SK-N-MC (cell line): ENCODE data around the gene FADS2.

Experiments
- EZH2 ChIP-seq: fragments of 200-600 bp; sonication (generic); IDR thresholded peaks from one replicate; pipeline ENCODE4 v1.6.1; 2017; ENCODE audit warnings: antibody characterized with exemption
- FOXP2 ChIP-seq: optimal IDR thresholded peaks from 2 replicates; pipeline ENCODE3; 2011; ENCODE audit warnings: mild to moderate bottlenecking, moderate library complexity; ENCODE audit not compliant: insufficient read depth; ENCODE audit errors: extremely low read length, control extremely low read depth
- POLR2AphosphoS5 ChIP-seq: IDR thresholded peaks from 2 replicates; pipeline ENCODE4 v1.6.1; 2012; ENCODE audit warnings: mild to moderate bottlenecking, low read depth, low read length, borderline replicate concordance

DNA sequence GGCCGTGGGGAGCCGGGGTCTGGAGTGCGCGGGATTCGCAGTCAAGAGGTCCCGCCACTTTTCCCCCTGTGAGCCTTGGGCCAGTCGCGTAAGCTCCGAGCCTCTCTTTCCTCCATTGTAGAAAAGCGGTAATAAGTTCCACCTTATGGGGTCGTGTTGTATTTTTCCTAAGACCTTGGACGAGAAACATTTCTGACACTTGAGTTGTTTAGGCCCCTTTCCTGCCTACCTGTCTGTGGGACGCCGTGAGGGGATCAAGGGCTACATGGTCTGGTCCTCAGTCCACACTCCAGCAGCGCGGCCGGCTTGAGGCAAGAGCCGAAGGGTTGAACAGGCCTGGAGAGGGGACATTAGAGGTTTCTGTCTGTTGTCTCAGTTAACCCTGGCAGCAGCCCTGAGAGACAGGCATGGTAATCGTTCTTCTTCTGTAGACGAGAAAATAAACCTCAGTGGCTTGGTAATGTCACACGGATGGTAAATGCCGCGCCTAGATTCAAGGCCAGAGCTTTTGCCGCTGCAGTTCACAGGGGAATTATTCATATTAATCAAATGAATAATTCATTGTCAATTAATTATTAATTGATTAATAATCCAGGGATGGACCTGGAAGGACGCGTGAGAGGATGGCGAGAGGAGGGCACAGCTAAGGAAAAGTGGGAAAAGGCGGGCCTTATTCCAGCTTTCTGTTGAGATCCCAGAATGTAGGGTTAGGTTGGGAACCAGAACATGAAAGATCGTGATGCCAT lies 34.8 kb upstream of the FADS2 start:
- TF ChIP-seq POLR2AphosphoS5, result peak; percentile 6; the same call in 1 of the 2 replicates
- no peak for TF ChIP-seq EZH2
- TF ChIP-seq FOXP2, result no peak
